A549 (cell line): ENCODE measurements around the gene GSTO2.

Experiments
- CTCF ChIP-seq: fragments of >200 bp; sonication (Bioruptor Twin); formaldehyde crosslinking; IDR thresholded peaks from 3 replicates; pipeline ENCODE4 v1.5.1; 2016
- HMGXB4 ChIP-seq: fragments of 250-450 bp; sonication (Bioruptor Pico); IDR thresholded peaks from 2 replicates; pipeline ENCODE4 v1.5.0; 2021; ENCODE audit warnings: mild to moderate bottlenecking, moderate library complexity, borderline replicate concordance
- JUN ChIP-seq, 2 experiments: fragments of >200 bp; sonication (Bioruptor Twin); formaldehyde crosslinking; IDR thresholded peaks; 2 replicates in 1 of 2; 3 replicates in 1 of 2; pipeline ENCODE4 v1.6.1; 2016 to 2017
- POLR2A ChIP-seq: IDR thresholded peaks from 2 replicates; pipeline ENCODE4 v1.6.1; 2012; ENCODE audit warnings: mild to moderate bottlenecking, low read length
- RFX5 ChIP-seq: fragments of 450-650 bp; IDR thresholded peaks from 2 replicates; pipeline ENCODE4 v1.7.1; 2014; ENCODE audit warnings: antibody characterized with exemption, mild to moderate bottlenecking, moderate library complexity
- SMC3 ChIP-seq: fragments of >200 bp; sonication (Bioruptor Twin); formaldehyde crosslinking; IDR thresholded peaks from 3 replicates; pipeline ENCODE4 v1.6.1; 2018; ENCODE audit warnings: inconsistent platforms

GRCh38 chr10:104324221-104324686 is 55.3 kb downstream of the GSTO2 start:
- no peak for TF ChIP-seq POLR2A
- TF ChIP-seq SMC3: no peak
- no peak for TF ChIP-seq CTCF
- no peak for TF ChIP-seq RFX5
- no peak for TF ChIP-seq JUN (IDR thresholded peaks at IDR 0.05)
- TF ChIP-seq HMGXB4 (CRISPR knock-in tag): no peak
